ENCODE results near the gene SLC38A5.

DNA sequence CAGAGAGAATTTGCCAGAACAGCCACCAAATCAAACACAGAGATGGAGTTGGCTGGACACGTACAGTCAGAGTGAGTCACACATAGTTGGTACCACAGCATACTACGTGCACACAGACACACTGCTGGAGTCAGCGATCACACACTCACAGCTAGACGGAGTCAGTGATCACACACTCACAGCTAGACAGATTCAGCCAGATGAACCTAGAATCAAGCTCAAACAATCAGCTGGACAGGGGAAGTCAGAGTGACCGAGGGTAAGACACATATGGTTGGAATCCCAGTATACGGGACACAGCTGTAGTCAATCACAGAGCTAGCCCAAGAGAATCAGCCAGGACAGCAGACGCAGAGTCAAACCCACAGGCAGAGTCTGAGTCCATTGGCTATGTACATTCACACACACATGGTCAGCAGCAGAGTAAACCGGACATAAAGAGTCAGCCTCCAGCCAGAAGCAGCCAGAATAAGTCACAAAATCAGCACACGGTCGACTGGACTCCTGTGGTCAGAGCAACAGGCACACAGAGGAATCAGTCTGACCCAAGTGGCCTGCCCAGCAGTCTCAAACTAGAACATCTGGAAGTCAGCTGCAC is 4.6 kb downstream of the SLC38A5 start:
- TF ChIP-seq, protein P1, sequence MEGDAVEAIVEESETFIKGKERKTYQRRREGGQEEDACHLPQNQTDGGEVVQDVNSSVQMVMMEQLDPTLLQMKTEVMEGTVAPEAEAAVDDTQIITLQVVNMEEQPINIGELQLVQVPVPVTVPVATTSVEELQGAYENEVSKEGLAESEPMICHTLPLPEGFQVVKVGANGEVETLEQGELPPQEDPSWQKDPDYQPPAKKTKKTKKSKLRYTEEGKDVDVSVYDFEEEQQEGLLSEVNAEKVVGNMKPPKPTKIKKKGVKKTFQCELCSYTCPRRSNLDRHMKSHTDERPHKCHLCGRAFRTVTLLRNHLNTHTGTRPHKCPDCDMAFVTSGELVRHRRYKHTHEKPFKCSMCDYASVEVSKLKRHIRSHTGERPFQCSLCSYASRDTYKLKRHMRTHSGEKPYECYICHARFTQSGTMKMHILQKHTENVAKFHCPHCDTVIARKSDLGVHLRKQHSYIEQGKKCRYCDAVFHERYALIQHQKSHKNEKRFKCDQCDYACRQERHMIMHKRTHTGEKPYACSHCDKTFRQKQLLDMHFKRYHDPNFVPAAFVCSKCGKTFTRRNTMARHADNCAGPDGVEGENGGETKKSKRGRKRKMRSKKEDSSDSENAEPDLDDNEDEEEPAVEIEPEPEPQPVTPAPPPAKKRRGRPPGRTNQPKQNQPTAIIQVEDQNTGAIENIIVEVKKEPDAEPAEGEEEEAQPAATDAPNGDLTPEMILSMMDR (conservative IDR thresholded peaks at IDR 0.05), result no peak
- TF ChIP-seq EZH2 (IDR thresholded peaks at IDR 0.05; ENCODE audit: low read depth), result no peak

Data from PC-9 (cell line).